ENCODE results near the gene PM20D1. TPM values are rescaled to one million over a fixed set of nuclear protein-coding genes. Genes with fewer than 3 reads are reported as not detected.
"Not testable (repeated sequence)": the region's sequence is repeated elsewhere in the genome, so short reads cannot be mapped to it uniquely, and the experiment has no call there.

The PM20D1 gene
- total RNA-seq, 1 experiment from 2014 or later, result 0.37 TPM

- TF ChIP-seq ZNF425 (CRISPR knock-in tag; conservative IDR thresholded peaks at IDR 0.05), result no peak
Observed at GRCh38 chr1:205879974-205880373, 30.0 kb upstream of the PM20D1 start (continued).

- no peak for DNase-seq (ENCODE audit: low spot score)
- ChIA-PET POLR2A (no interaction called here), CTCF (no interaction called here)
- ATAC-seq, result no peak
- no peak overlapping the region for H3K4me3 Mint-ChIP-seq
- H3K27me3 Mint-ChIP-seq (ENCODE audit: low read depth), result peaks cover 8% of the 10 kb centered on the region
- H3K4me1 Mint-ChIP-seq, result no peaks in the 10 kb centered on the region
- peaks cover 8% of the 10 kb centered on the region for H3K9me3 Mint-ChIP-seq
- no peak overlapping the region for H3K27ac Mint-ChIP-seq
- no peak for TF ChIP-seq ZNF396 (CRISPR knock-in tag; IDR thresholded peaks at IDR 0.05; ENCODE audit: borderline replicate concordance)
- no peak for TF ChIP-seq ATF6 (CRISPR knock-in tag; IDR thresholded peaks at IDR 0.05)
- no peak for TF ChIP-seq SOX15 (CRISPR knock-in tag; IDR thresholded peaks at IDR 0.05)
- no peak for TF ChIP-seq ZNF425 (CRISPR knock-in tag; conservative IDR thresholded peaks at IDR 0.05)
- TF ChIP-seq FOXK1 (CRISPR knock-in tag; IDR thresholded peaks at IDR 0.05), result no peak
- no peak for TF ChIP-seq IRF2 (CRISPR knock-in tag; IDR thresholded peaks at IDR 0.05; ENCODE audit: borderline replicate concordance, low read depth)
- TF ChIP-seq NR1H2 (CRISPR knock-in tag; IDR thresholded peaks at IDR 0.05), result no peak
- no peaks in the 10 kb centered on the region for H3K36me3 Mint-ChIP-seq
Observed at GRCh38 chr1:205878026-205878425, 28.1 kb upstream of the PM20D1 start.

- ATAC-seq, H3K27ac Mint-ChIP-seq, CTCF ChIA-PET: not testable (repeated sequence)
Observed at GRCh38 chr1:205873148-205873547, 23.2 kb upstream of the PM20D1 start.

GRCh38 chr1:205870236-205870635, 20.3 kb upstream of the PM20D1 start:
- TF ChIP-seq IRF2 (CRISPR knock-in tag; IDR thresholded peaks at IDR 0.05; ENCODE audit: borderline replicate concordance, low read depth), result no peak
- no peak for TF ChIP-seq FOXJ3 (CRISPR knock-in tag; IDR thresholded peaks at IDR 0.05; ENCODE audit: borderline replicate concordance)
- no peak for TF ChIP-seq OVOL2 (CRISPR knock-in tag; IDR thresholded peaks at IDR 0.05; ENCODE audit: borderline replicate concordance)
- TF ChIP-seq NR2C2 (CRISPR knock-in tag; IDR thresholded peaks at IDR 0.05), result no peak
- no peak for TF ChIP-seq AFF4 (CRISPR knock-in tag; IDR thresholded peaks at IDR 0.05; ENCODE audit: borderline replicate concordance)
- ATAC-seq (no peak), DNase-seq (ENCODE audit: low spot score) (no peak)
- ChIA-PET CTCF (no interaction called here), POLR2A (no interaction called here)
- Mint-ChIP-seq H3K4me1 (peaks cover 7% of the 10 kb centered on the region), H3K4me3 (no peak overlapping the region), H3K27ac (no peak overlapping the region), H3K36me3 (no peaks in the 10 kb centered on the region), H3K27me3 (ENCODE audit: low read depth) (no peaks in the 10 kb centered on the region; the same call in 1 of the 2 replicates), H3K9me3 (no peaks in the 10 kb centered on the region)

More at GRCh38 chr1:205873148-205873547, 23.2 kb upstream of the PM20D1 start:
- DNase-seq (ENCODE audit: low spot score); POLR2A ChIA-PET; H3K9me3 Mint-ChIP-seq; H3K4me1 Mint-ChIP-seq; H3K27me3 Mint-ChIP-seq (ENCODE audit: low read depth); H3K36me3 Mint-ChIP-seq; H3K4me3 Mint-ChIP-seq: not testable (repeated sequence)

Measured in WTC11 (cell line).